GM12878 (cell line): ENCODE data around the gene ARID3B. TPM values are rescaled to one million over a fixed set of nuclear protein-coding genes. Genes with fewer than 3 reads are reported as not detected.

ENCODE experiments used
- BHLHE40 ChIP-seq, 2 experiments: fragments of 450-650 bp in 1 of 2; IDR thresholded peaks; 2 replicates each; pipeline ENCODE4 v1.6.1; 2011 to 2017; ENCODE audit warnings: low read depth in 2 of 2, borderline replicate concordance in 1 of 2, improper control_type of control experiment in 1 of 2, low read length in 1 of 2, mild to moderate bottlenecking in 1 of 2
- DPF2 ChIP-seq: fragments of 450-650 bp; IDR thresholded peaks from 2 replicates; pipeline ENCODE4 v1.6.1; 2017; ENCODE audit warnings: mild to moderate bottlenecking
- ETV6 ChIP-seq, 2 experiments: fragments of 450-650 bp in 1 of 2; IDR thresholded peaks in 1 of 2; conservative IDR thresholded peaks in 1 of 2; 2 replicates each; pipeline ENCODE4 v1.6.1; 2014; ENCODE audit warnings: antibody characterized with exemption in 1 of 2, borderline replicate concordance in 1 of 2, low read depth in 1 of 2, mild to moderate bottlenecking in 1 of 2, moderate library complexity in 1 of 2
- HCFC1 ChIP-seq: fragments of 150-350 bp; IDR thresholded peaks from 2 replicates; pipeline ENCODE4 v1.6.1; 2014; ENCODE audit warnings: low read length
- KLF5 ChIP-seq: fragments of 450-650 bp; IDR thresholded peaks from 2 replicates; pipeline ENCODE4 v1.6.1; 2014; ENCODE audit warnings: mild to moderate bottlenecking; ENCODE audit not compliant: partially characterized antibody
- MAX ChIP-seq: IDR thresholded peaks from 2 replicates; pipeline ENCODE4 v1.6.1; 2012; ENCODE audit warnings: low read depth, low read length, improper control_type of control experiment
- MTA3 ChIP-seq: IDR thresholded peaks from 2 replicates; pipeline ENCODE4 v1.6.1; 2012; ENCODE audit warnings: low read length, inconsistent platforms, borderline replicate concordance
- NBN ChIP-seq: fragments of 450-650 bp; IDR thresholded peaks from 2 replicates; pipeline ENCODE4 v1.6.1; 2016
- NR2F1 ChIP-seq: fragments of 450-650 bp; conservative IDR thresholded peaks from 2 replicates; pipeline ENCODE4 v1.6.1; 2017; ENCODE audit warnings: mild to moderate bottlenecking
- RAD51 ChIP-seq: fragments of 450-650 bp; IDR thresholded peaks from 2 replicates; pipeline ENCODE4 v1.6.1; 2016; ENCODE audit warnings: moderate library complexity, mild to moderate bottlenecking, inconsistent platforms
- RBBP5 ChIP-seq: fragments of 200-600 bp; sonication (generic); conservative IDR thresholded peaks from 2 replicates; pipeline ENCODE4 v1.6.1; 2016
- SIN3A ChIP-seq: IDR thresholded peaks from 2 replicates; pipeline ENCODE4 v1.6.1; 2012; ENCODE audit warnings: low read depth, low read length, improper control_type of control experiment
- SMARCA5 ChIP-seq: fragments of 450-650 bp; IDR thresholded peaks from 2 replicates; pipeline ENCODE4 v1.6.1; 2017; ENCODE audit warnings: mild to moderate bottlenecking
- SPI1 ChIP-seq: IDR thresholded peaks from 2 replicates; pipeline ENCODE4 v1.6.1; 2011; ENCODE audit warnings: low read depth, mild to moderate bottlenecking, low read length, moderate library complexity, borderline replicate concordance; ENCODE audit not compliant: insufficient read depth
- polyA plus RNA-seq, 11 experiments: library from polyadenylated mRNA; depleted of rRNA in 4 of 11; unstranded in 6 of 11; stranded (reverse) in 5 of 11; fragments of >200 nt; fragmentation: Nextera tagmentation in 4 of 11; fragmentation: Illumina TruSeq in 1 of 11; extraction: Ambion mirVana in 4 of 11; extraction: Trizol in 1 of 11; gene quantifications; 1 replicate in 1 of 11; 2 replicates in 10 of 11; pipeline versions ENCODE4 v1.2.1 to v1.2.3, GENCODE V29; 2011 to 2016; ENCODE audit warnings: inconsistent platforms in 2 of 11, missing spikeins in 2 of 11, low read depth in 1 of 11
- total RNA-seq, 4 experiments: library from RNA; depleted of rRNA in 3 of 4; stranded (reverse); fragments of >200 nt in 3 of 4; fragmentation: Illumina TruSeq in 1 of 4; extraction: Trizol in 1 of 4; gene quantifications; 2 replicates each; pipeline versions ENCODE4 v1.2.1 to v1.2.3, GENCODE V29; 2013 to 2021
- TF ChIP-seq, protein P1 (sequence below): fragments of 150-350 bp; IDR thresholded peaks from 2 replicates; pipeline ENCODE4 v1.6.1; 2014; ENCODE audit warnings: mild to moderate bottlenecking, low read depth, low read length
- TF ChIP-seq, protein P2 (sequence below): fragments of 150-350 bp; IDR thresholded peaks from 2 replicates; pipeline ENCODE4 v1.6.1; 2016; ENCODE audit warnings: low read depth, low read length
- TF ChIP-seq, protein P3 (sequence below): IDR thresholded peaks from 2 replicates; pipeline ENCODE4 v1.6.1; 2012; ENCODE audit warnings: mild to moderate bottlenecking, low read depth, low read length
- TF ChIP-seq, protein P4 (sequence below): fragments of 450-650 bp; conservative IDR thresholded peaks from 2 replicates; pipeline ENCODE4 v1.6.1; 2017; ENCODE audit warnings: mild to moderate bottlenecking, moderate library complexity

The ARID3B gene
- total and polyA plus RNA-seq, 10 of the 15 experiments (the other 5 are each of a cell fraction or from before 2014, with no cell fraction given), result 1.1 to 33.4 (median 24.0) TPM

- TF ChIP-seq DPF2 (no peak), BHLHE40 (IDR thresholded peaks at IDR 0.05; ENCODE audit: borderline replicate concordance in 1 of 2, low read depth in 2 of 2, low read length in 1 of 2) (0 out of 4 replicates have a peak, but pooled peaks of 1 of the 2 experiments have one; percentile 14), HCFC1 (no peak), SIN3A (no peak), NBN (no peak), NR2F1 (peak; percentile 62), MAX (peak; percentile 47; the same call in 1 of the 2 replicates), KLF5 (no peak), SMARCA5 (peak; percentile 95), RBBP5 (no peak), RAD51 (no peak), SPI1 (no peak), ETV6 (conservative IDR thresholded peaks at IDR 0.05 in 1 of 2, IDR thresholded peaks at IDR 0.05 in 1 of 2; ENCODE audit: borderline replicate concordance in 1 of 2, low read depth in 1 of 2) (no peak), MTA3 (no peak)
- TF ChIP-seq, protein P1, sequence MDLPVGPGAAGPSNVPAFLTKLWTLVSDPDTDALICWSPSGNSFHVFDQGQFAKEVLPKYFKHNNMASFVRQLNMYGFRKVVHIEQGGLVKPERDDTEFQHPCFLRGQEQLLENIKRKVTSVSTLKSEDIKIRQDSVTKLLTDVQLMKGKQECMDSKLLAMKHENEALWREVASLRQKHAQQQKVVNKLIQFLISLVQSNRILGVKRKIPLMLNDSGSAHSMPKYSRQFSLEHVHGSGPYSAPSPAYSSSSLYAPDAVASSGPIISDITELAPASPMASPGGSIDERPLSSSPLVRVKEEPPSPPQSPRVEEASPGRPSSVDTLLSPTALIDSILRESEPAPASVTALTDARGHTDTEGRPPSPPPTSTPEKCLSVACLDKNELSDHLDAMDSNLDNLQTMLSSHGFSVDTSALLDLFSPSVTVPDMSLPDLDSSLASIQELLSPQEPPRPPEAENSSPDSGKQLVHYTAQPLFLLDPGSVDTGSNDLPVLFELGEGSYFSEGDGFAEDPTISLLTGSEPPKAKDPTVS, result no peak
- TF ChIP-seq, protein P2, sequence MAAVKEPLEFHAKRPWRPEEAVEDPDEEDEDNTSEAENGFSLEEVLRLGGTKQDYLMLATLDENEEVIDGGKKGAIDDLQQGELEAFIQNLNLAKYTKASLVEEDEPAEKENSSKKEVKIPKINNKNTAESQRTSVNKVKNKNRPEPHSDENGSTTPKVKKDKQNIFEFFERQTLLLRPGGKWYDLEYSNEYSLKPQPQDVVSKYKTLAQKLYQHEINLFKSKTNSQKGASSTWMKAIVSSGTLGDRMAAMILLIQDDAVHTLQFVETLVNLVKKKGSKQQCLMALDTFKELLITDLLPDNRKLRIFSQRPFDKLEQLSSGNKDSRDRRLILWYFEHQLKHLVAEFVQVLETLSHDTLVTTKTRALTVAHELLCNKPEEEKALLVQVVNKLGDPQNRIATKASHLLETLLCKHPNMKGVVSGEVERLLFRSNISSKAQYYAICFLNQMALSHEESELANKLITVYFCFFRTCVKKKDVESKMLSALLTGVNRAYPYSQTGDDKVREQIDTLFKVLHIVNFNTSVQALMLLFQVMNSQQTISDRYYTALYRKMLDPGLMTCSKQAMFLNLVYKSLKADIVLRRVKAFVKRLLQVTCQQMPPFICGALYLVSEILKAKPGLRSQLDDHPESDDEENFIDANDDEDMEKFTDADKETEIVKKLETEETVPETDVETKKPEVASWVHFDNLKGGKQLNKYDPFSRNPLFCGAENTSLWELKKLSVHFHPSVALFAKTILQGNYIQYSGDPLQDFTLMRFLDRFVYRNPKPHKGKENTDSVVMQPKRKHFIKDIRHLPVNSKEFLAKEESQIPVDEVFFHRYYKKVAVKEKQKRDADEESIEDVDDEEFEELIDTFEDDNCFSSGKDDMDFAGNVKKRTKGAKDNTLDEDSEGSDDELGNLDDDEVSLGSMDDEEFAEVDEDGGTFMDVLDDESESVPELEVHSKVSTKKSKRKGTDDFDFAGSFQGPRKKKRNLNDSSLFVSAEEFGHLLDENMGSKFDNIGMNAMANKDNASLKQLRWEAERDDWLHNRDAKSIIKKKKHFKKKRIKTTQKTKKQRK, result no peak
- TF ChIP-seq, protein P3, sequence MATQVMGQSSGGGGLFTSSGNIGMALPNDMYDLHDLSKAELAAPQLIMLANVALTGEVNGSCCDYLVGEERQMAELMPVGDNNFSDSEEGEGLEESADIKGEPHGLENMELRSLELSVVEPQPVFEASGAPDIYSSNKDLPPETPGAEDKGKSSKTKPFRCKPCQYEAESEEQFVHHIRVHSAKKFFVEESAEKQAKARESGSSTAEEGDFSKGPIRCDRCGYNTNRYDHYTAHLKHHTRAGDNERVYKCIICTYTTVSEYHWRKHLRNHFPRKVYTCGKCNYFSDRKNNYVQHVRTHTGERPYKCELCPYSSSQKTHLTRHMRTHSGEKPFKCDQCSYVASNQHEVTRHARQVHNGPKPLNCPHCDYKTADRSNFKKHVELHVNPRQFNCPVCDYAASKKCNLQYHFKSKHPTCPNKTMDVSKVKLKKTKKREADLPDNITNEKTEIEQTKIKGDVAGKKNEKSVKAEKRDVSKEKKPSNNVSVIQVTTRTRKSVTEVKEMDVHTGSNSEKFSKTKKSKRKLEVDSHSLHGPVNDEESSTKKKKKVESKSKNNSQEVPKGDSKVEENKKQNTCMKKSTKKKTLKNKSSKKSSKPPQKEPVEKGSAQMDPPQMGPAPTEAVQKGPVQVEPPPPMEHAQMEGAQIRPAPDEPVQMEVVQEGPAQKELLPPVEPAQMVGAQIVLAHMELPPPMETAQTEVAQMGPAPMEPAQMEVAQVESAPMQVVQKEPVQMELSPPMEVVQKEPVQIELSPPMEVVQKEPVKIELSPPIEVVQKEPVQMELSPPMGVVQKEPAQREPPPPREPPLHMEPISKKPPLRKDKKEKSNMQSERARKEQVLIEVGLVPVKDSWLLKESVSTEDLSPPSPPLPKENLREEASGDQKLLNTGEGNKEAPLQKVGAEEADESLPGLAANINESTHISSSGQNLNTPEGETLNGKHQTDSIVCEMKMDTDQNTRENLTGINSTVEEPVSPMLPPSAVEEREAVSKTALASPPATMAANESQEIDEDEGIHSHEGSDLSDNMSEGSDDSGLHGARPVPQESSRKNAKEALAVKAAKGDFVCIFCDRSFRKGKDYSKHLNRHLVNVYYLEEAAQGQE, result no peak
- TF ChIP-seq, protein P4, sequence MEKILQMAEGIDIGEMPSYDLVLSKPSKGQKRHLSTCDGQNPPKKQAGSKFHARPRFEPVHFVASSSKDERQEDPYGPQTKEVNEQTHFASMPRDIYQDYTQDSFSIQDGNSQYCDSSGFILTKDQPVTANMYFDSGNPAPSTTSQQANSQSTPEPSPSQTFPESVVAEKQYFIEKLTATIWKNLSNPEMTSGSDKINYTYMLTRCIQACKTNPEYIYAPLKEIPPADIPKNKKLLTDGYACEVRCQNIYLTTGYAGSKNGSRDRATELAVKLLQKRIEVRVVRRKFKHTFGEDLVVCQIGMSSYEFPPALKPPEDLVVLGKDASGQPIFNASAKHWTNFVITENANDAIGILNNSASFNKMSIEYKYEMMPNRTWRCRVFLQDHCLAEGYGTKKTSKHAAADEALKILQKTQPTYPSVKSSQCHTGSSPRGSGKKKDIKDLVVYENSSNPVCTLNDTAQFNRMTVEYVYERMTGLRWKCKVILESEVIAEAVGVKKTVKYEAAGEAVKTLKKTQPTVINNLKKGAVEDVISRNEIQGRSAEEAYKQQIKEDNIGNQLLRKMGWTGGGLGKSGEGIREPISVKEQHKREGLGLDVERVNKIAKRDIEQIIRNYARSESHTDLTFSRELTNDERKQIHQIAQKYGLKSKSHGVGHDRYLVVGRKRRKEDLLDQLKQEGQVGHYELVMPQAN, result no peak
Measured at GRCh38 chr15:74620636-74621545, 79.9 kb downstream of the ARID3B start (continued).
